ENCODE measurements around the gene NOS1.

NOS1 gene

GRCh38 chr12:117363953-117364486, 2.6 kb upstream of the NOS1 start:
- DNase-seq (ENCODE audit: low spot score): no peak

- DNase-seq (ENCODE audit: low spot score): no peak
Observed at GRCh38 chr12:117363056-117363662, 1.7 kb upstream of the NOS1 start.

GRCh38 chr12:117362391-117362790, 965 bp upstream of the NOS1 start:
- DNase-seq (ENCODE audit: low spot score): no peak

GRCh38 chr12:117361905-117362304, 479 bp upstream of the NOS1 start:
- no peak for DNase-seq (ENCODE audit: low spot score)

- DNase-seq (ENCODE audit: low spot score): no peak
Observed at GRCh38 chr12:117360551-117361346, 677 bp downstream of the NOS1 start.

GRCh38 chr12:117360222-117360550, 1.2 kb downstream of the NOS1 start:
- no peak for DNase-seq (ENCODE audit: low spot score)

- no peak for DNase-seq (ENCODE audit: low spot score)
Observed at GRCh38 chr12:117359029-117359845, 2.2 kb downstream of the NOS1 start.

GRCh38 chr12:117356048-117356447, 5.4 kb downstream of the NOS1 start:
- DNase-seq (ENCODE audit: low spot score): no peak

- DNase-seq (ENCODE audit: low spot score): no peak
Observed at GRCh38 chr12:117352883-117353282, 8.5 kb downstream of the NOS1 start.

- DNase-seq (ENCODE audit: low spot score): no peak
Observed at GRCh38 chr12:117352206-117352605, 9.2 kb downstream of the NOS1 start.

- no peak for DNase-seq (ENCODE audit: low spot score)
Observed at GRCh38 chr12:117350140-117350539, 11.3 kb downstream of the NOS1 start.

- no peak for DNase-seq (ENCODE audit: low spot score)
Observed at GRCh38 chr12:117347588-117347987, 13.8 kb downstream of the NOS1 start.

GRCh38 chr12:117344716-117345115, 16.7 kb downstream of the NOS1 start:
- DNase-seq (ENCODE audit: low spot score): no peak

GRCh38 chr12:117343849-117344248, 17.6 kb downstream of the NOS1 start:
- no peak for DNase-seq (ENCODE audit: low spot score)

GRCh38 chr12:117343296-117343695, 18.1 kb downstream of the NOS1 start:
- no peak for DNase-seq (ENCODE audit: low spot score)

GRCh38 chr12:117342682-117343081, 18.7 kb downstream of the NOS1 start:
- no peak for DNase-seq (ENCODE audit: low spot score)

- DNase-seq (ENCODE audit: low spot score): no peak
Observed at GRCh38 chr12:117342247-117342646, 19.2 kb downstream of the NOS1 start.

GRCh38 chr12:117339104-117339503, 22.3 kb downstream of the NOS1 start:
- DNase-seq (ENCODE audit: low spot score): no peak

GRCh38 chr12:117334855-117335587, 26.4 kb downstream of the NOS1 start:
- peak; percentile 58 for DNase-seq (ENCODE audit: low spot score)

GRCh38 chr12:117334051-117334450, 27.4 kb downstream of the NOS1 start:
- DNase-seq (ENCODE audit: low spot score): no peak

- DNase-seq (ENCODE audit: low spot score): peak; percentile 68
Observed at GRCh38 chr12:117333331-117333881, 28.0 kb downstream of the NOS1 start.

GRCh38 chr12:117331691-117332090, 29.7 kb downstream of the NOS1 start:
- no peak for DNase-seq (ENCODE audit: low spot score)

All from Ammon's horn (tissue), 1 donor.